ENCODE measurements around the gene INTS15.

- TF ChIP-seq EZH2 (IDR thresholded peaks at IDR 0.05; ENCODE audit: low read length) (no peak), CTCF (optimal IDR thresholded peaks at IDR 0.05 in 1 of 3, IDR thresholded peaks at IDR 0.05 in 1 of 3, conservative IDR thresholded peaks at IDR 0.05 in 1 of 3; ENCODE audit: extremely low read depth in 1 of 3, insufficient read depth in 2 of 3, low read length in 3 of 3) (no peak)
These were observed 38.2 kb downstream of the INTS15 start for GRCh38 chr7:6628045-6628444.
